VCaP (cell line): Measurements from ENCODE around the gene STK32C.

Source experiments
- H3K27ac ChIP-seq: fragments of 450-650 bp; 2 replicates; pipeline ENCODE4 v1.5.1; 2017
- TF ChIP-seq, protein P1 (sequence below): fragments of 450-650 bp; conservative IDR thresholded peaks from 2 replicates; pipeline ENCODE4 v1.5.1; 2017; ENCODE audit warnings: mild to moderate bottlenecking, moderate library complexity

The STK32C gene

GRCh38 chr10:132290631-132291030 lies 17.1 kb downstream of the STK32C start:
- no peak overlapping the region for H3K27ac ChIP-seq
- TF ChIP-seq, protein P1, sequence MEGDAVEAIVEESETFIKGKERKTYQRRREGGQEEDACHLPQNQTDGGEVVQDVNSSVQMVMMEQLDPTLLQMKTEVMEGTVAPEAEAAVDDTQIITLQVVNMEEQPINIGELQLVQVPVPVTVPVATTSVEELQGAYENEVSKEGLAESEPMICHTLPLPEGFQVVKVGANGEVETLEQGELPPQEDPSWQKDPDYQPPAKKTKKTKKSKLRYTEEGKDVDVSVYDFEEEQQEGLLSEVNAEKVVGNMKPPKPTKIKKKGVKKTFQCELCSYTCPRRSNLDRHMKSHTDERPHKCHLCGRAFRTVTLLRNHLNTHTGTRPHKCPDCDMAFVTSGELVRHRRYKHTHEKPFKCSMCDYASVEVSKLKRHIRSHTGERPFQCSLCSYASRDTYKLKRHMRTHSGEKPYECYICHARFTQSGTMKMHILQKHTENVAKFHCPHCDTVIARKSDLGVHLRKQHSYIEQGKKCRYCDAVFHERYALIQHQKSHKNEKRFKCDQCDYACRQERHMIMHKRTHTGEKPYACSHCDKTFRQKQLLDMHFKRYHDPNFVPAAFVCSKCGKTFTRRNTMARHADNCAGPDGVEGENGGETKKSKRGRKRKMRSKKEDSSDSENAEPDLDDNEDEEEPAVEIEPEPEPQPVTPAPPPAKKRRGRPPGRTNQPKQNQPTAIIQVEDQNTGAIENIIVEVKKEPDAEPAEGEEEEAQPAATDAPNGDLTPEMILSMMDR, result no peak

- TF ChIP-seq, protein P1, result no peak
- H3K27ac ChIP-seq, result no peak overlapping the region
Observed at GRCh38 chr10:132289439-132289838, 18.3 kb downstream of the STK32C start.

DNA sequence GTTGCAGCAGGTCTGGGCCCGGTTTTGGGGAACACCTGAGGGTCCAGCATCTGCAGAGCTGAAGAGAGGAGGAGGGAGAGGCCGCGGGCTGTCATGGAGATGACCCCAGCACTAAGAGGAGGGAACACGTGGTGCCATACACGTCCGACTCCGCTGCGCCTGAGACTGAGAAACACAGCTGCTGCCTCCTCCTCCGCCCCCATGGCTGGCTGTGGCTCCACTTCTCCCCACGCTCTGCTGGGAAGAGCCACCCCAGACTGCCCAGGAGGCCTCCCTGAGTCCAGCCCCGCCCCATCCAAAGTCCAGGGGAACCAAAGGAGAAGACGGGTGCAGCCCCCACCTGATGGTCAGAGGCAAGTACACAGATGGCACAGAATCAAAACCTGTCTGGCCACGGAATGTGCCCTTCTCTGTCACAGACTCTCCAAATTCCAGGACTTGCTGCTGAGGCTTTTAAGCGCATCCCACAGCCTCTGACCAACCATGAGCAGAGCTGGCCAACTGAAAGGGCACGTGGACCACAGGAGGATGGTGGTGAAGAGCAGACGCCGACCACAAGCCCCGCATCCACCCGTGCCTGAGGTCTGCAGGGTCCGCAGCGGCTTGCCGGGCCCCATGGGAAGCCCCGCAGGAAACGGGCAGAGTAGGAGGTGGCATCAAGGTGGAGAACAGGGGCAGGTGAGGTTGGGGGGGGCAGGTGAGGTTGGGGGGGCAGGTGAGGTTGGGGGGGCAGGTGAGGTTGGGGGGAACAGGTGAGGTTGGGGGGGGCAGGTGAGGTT lies 24.0 kb downstream of the STK32C start:
- H3K27ac ChIP-seq, result no peak overlapping the region
- TF ChIP-seq, protein P1, result no peak

DNA sequence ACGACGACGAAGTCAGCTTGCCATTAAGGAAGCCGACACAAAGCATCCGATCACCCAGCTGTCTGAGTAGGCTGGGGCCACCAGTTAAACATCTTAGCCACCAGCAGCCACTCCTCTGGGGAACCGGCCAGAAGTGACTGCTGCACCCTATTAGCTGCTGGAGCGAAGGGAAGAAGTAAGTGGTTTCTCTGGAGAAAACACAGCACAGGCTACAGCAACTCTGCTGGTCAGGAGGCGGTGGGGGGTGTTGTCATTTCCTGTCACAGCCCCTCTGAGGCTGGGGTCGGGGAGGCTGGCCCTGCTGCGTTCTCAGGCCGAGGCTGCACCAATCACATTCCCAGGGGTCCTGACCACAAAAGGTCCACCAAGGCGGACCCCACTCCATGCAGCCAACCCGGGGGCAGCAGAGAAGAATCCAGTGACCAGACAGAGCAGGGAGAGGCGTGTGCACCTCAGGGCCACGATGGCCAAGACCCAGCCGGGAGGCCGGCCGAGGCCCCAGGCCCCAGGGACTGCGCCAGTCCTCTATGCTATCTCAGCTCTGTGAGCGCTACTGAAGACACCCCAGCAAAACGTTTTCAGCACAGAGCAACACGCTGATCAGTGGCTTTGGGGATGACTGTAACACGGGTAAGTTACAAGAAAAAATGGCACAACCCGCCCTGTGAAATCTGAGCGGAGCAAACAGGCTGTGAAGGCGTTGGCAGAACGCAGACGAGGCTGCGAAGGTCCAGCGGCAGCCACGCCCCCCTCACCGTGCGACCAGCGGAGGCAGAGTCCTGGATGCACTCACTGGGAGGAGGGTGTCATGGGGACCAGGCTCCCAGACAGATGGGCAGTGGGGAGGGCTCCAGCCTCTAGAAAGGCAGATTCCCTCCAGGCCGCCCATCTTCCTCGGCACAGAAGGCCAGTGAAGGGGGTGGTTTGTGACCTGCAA lies 24.8 kb downstream of the STK32C start:
- TF ChIP-seq, protein P1, result no peak
- H3K27ac ChIP-seq, result no peak overlapping the region

- TF ChIP-seq, protein P1, result no peak
Observed at GRCh38 chr10:132281915-132282666, 25.7 kb downstream of the STK32C start.

GRCh38 chr10:132280646-132281074 lies 27.1 kb downstream of the STK32C start:
- TF ChIP-seq, protein P1, result no peak
- H3K27ac ChIP-seq, result no peak overlapping the region

More at GRCh38 chr10:132281915-132282666, 25.7 kb downstream of the STK32C start:
- no peak overlapping the region for H3K27ac ChIP-seq
